ENCODE measurements around the gene SDCBP2.

The SDCBP2 gene

GRCh38 chr20:1371830-1372539, 43.0 kb upstream of the SDCBP2 start:
- DNase-seq (ENCODE audit: extremely low read depth, insufficient read length) = no peak
- Histone ChIP-seq H3K4me3 (replicated peaks; ENCODE audit: low read depth, low read length) (no peak overlapping the region), H3K27me3 (replicated peaks; ENCODE audit: control insufficient read depth, insufficient read depth, low read length) (no peaks in the 10 kb centered on the region), H3K36me3 (ENCODE audit: control insufficient read depth, insufficient read depth, low read length) (peaks cover 17% of the 10 kb centered on the region)
- TF ChIP-seq CTCF (IDR thresholded peaks at IDR 0.05; ENCODE audit: insufficient read depth, low read length, poor library complexity, severe bottlenecking) = no peak

GRCh38 chr20:1371202-1371782, 42.4 kb upstream of the SDCBP2 start:
- no peak for TF ChIP-seq CTCF (IDR thresholded peaks at IDR 0.05; ENCODE audit: insufficient read depth, low read length, poor library complexity, severe bottlenecking)
- Histone ChIP-seq H3K27me3 (replicated peaks; ENCODE audit: control insufficient read depth, insufficient read depth, low read length) (no peaks in the 10 kb centered on the region), H3K36me3 (ENCODE audit: control insufficient read depth, insufficient read depth, low read length) (peaks cover 17% of the 10 kb centered on the region), H3K4me3 (replicated peaks; ENCODE audit: low read depth, low read length) (no peak overlapping the region)
- DNase-seq (ENCODE audit: extremely low read depth, insufficient read length) = no peak

GRCh38 chr20:1370548-1371110, 41.7 kb upstream of the SDCBP2 start:
- no peak for TF ChIP-seq CTCF (IDR thresholded peaks at IDR 0.05; ENCODE audit: insufficient read depth, low read length, poor library complexity, severe bottlenecking)
- no peak for DNase-seq (ENCODE audit: extremely low read depth, insufficient read length)
- Histone ChIP-seq H3K4me3 (replicated peaks; ENCODE audit: low read depth, low read length) (no peak overlapping the region), H3K36me3 (ENCODE audit: control insufficient read depth, insufficient read depth, low read length) (peaks cover 18% of the 10 kb centered on the region), H3K27me3 (replicated peaks; ENCODE audit: control insufficient read depth, insufficient read depth, low read length) (no peaks in the 10 kb centered on the region)

GRCh38 chr20:1369970-1370369, 41.0 kb upstream of the SDCBP2 start:
- no peak overlapping the region for H3K4me3 ChIP-seq (replicated peaks; ENCODE audit: low read depth, low read length)
- no peak for TF ChIP-seq CTCF (IDR thresholded peaks at IDR 0.05; ENCODE audit: insufficient read depth, low read length, poor library complexity, severe bottlenecking)
- peaks cover 18% of the 10 kb centered on the region for H3K36me3 ChIP-seq (ENCODE audit: control insufficient read depth, insufficient read depth, low read length)
- no peaks in the 10 kb centered on the region for H3K27me3 ChIP-seq (replicated peaks; ENCODE audit: control insufficient read depth, insufficient read depth, low read length)
- DNase-seq (ENCODE audit: extremely low read depth, insufficient read length) = no peak

- Histone ChIP-seq H3K36me3 (ENCODE audit: control insufficient read depth, insufficient read depth, low read length) (peaks cover 16% of the 10 kb centered on the region), H3K27me3 (replicated peaks; ENCODE audit: control insufficient read depth, insufficient read depth, low read length) (no peaks in the 10 kb centered on the region), H3K4me3 (replicated peaks; ENCODE audit: low read depth, low read length) (no peak overlapping the region)
- TF ChIP-seq CTCF (IDR thresholded peaks at IDR 0.05; ENCODE audit: insufficient read depth, low read length, poor library complexity, severe bottlenecking) = no peak
- DNase-seq (ENCODE audit: extremely low read depth, insufficient read length) = no peak
Observed at GRCh38 chr20:1368448-1369199, 39.7 kb upstream of the SDCBP2 start.

Data from GM06990 (cell line).